Measurements from ENCODE around the gene PLEKHN1.
"Not testable (repeated sequence)": the region's sequence is repeated elsewhere in the genome, so short reads cannot be mapped to it uniquely, and the experiment has no call there.

PLEKHN1 gene

GRCh38 chr1:988061-988460, 21.8 kb downstream of the PLEKHN1 start:
- not testable (repeated sequence) for DNase-seq (ENCODE audit: extremely low read depth in 1 of 2, low read depth in 1 of 2)

- DNase-seq (ENCODE audit: extremely low read depth in 1 of 2, low read depth in 1 of 2): not testable (repeated sequence)
Observed at GRCh38 chr1:991275-991674, 25.0 kb downstream of the PLEKHN1 start.

- DNase-seq (ENCODE audit: extremely low read depth in 1 of 2, low read depth in 1 of 2): no peak
Observed at GRCh38 chr1:991895-992294, 25.6 kb downstream of the PLEKHN1 start.

GRCh38 chr1:992362-992761, 26.1 kb downstream of the PLEKHN1 start:
- no peak for DNase-seq (ENCODE audit: extremely low read depth in 1 of 2, low read depth in 1 of 2)

GRCh38 chr1:993379-993995, 27.2 kb downstream of the PLEKHN1 start:
- no peak for DNase-seq (ENCODE audit: extremely low read depth in 1 of 2, low read depth in 1 of 2)

GRCh38 chr1:994546-994945, 28.3 kb downstream of the PLEKHN1 start:
- not testable (repeated sequence) for DNase-seq (ENCODE audit: extremely low read depth in 1 of 2, low read depth in 1 of 2)

GRCh38 chr1:995665-996633, 29.7 kb downstream of the PLEKHN1 start:
- no peak for DNase-seq (ENCODE audit: extremely low read depth in 1 of 2, low read depth in 1 of 2)

GRCh38 chr1:996851-997712, 30.8 kb downstream of the PLEKHN1 start:
- no peak for DNase-seq (ENCODE audit: extremely low read depth in 1 of 2, low read depth in 1 of 2)

GRCh38 chr1:997713-997992, 31.4 kb downstream of the PLEKHN1 start:
- no peak for DNase-seq (ENCODE audit: extremely low read depth in 1 of 2, low read depth in 1 of 2)

- no peak for DNase-seq (ENCODE audit: extremely low read depth in 1 of 2, low read depth in 1 of 2)
Observed at GRCh38 chr1:997993-998744, 31.9 kb downstream of the PLEKHN1 start.

- DNase-seq (ENCODE audit: extremely low read depth in 1 of 2, low read depth in 1 of 2): no peak
Observed at GRCh38 chr1:998745-998994, 32.4 kb downstream of the PLEKHN1 start.

- DNase-seq (ENCODE audit: extremely low read depth in 1 of 2, low read depth in 1 of 2): no peak
Observed at GRCh38 chr1:998995-999724, 32.9 kb downstream of the PLEKHN1 start.

GRCh38 chr1:999725-1000356, 33.6 kb downstream of the PLEKHN1 start, which contains the start of gene HES4:
Gene HES4, minus strand, starts transcription at chr1:1000097. Its CDS starts 124 bp downstream, at chr1:999973.
- DNase-seq (ENCODE audit: extremely low read depth in 1 of 2, low read depth in 1 of 2): peak in 1 of 2 donors; percentile 40

- peak; percentile 49 to 61 for DNase-seq (ENCODE audit: extremely low read depth in 1 of 2, low read depth in 1 of 2)
Observed at GRCh38 chr1:1000357-1001056, 34.2 kb downstream of the PLEKHN1 start.

GRCh38 chr1:1001057-1001783, 34.9 kb downstream of the PLEKHN1 start:
- no peak for DNase-seq (ENCODE audit: extremely low read depth in 1 of 2, low read depth in 1 of 2)

- no peak for DNase-seq (ENCODE audit: extremely low read depth in 1 of 2, low read depth in 1 of 2)
Observed at GRCh38 chr1:1003618-1004419, 37.5 kb downstream of the PLEKHN1 start.

- no peak for DNase-seq (ENCODE audit: extremely low read depth in 1 of 2, low read depth in 1 of 2)
Observed at GRCh38 chr1:1004420-1004779, 38.1 kb downstream of the PLEKHN1 start.
